ENCODE measurements around the gene BICRAL. TPM values are rescaled to one million over a fixed set of nuclear protein-coding genes. Genes with fewer than 3 reads are reported as not detected.

The BICRAL gene
- total RNA-seq, 1 experiment from 2014 or later: 9.7 TPM

DNA sequence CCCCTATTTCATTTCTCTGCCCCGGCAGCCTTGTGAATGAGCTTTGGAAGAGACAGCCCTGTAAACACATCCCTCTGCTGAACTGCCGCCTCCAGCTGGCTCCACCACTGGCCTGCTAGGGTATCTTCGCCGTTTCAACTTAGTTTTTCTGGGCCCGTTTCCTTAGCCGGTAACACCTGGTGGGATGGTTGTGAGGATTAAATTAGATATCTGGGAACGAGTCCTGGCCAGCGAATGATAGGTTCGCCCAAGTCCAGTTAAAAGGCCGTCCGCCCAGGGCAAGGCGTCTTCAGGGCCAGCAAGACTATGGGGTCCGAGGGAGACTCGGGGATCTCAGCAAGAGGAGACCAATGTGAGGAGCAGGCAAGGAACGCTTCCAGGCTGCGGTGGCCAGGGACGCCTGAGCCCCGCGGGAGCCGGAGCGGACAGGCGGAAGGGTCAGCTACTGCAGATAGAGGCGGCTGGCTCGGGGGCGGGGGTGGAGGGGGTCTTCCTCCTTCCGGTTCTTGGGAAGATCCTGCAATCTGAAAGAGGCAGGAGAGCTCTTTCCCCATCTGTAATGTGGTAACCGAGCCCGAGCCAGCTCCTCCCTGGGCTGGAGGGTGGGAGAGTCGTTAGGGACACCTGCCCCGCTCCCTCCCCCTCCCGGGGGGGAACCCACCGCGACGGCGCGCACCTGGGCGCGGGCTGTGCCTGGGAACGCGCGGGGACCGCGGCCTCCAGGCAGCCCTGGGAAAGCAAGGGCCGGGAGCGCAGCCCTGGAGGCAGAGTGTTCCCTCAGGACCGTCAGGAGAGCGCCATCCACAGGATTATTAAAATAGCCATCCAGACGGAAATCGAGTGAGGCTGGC, 129.5 kb downstream of the BICRAL start (continued):
- peak; percentile 20; the same call in 1 of the 2 replicates for TF ChIP-seq ETV6 (CRISPR knock-in tag; IDR thresholded peaks at IDR 0.05)
- TF ChIP-seq CREM (CRISPR knock-in tag; IDR thresholded peaks at IDR 0.05): no peak
- no peak for TF ChIP-seq SMAD3 (CRISPR knock-in tag; IDR thresholded peaks at IDR 0.05; ENCODE audit: borderline replicate concordance)
- TF ChIP-seq ZNF138 (CRISPR knock-in tag; conservative IDR thresholded peaks at IDR 0.05): peak; percentile 79; the same call in 1 of the 2 replicates
- TF ChIP-seq, protein P1, sequence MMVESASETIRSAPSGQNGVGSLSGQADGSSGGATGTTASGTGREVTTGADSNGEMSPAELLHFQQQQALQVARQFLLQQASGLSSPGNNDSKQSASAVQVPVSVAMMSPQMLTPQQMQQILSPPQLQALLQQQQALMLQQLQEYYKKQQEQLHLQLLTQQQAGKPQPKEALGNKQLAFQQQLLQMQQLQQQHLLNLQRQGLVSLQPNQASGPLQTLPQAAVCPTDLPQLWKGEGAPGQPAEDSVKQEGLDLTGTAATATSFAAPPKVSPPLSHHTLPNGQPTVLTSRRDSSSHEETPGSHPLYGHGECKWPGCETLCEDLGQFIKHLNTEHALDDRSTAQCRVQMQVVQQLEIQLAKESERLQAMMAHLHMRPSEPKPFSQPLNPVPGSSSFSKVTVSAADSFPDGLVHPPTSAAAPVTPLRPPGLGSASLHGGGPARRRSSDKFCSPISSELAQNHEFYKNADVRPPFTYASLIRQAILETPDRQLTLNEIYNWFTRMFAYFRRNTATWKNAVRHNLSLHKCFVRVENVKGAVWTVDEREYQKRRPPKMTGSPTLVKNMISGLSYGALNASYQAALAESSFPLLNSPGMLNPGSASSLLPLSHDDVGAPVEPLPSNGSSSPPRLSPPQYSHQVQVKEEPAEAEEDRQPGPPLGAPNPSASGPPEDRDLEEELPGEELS (CRISPR knock-in tag; IDR thresholded peaks at IDR 0.05): no peak; the same call in 1 of the 2 replicates
- no peak for TF ChIP-seq FOXJ3 (CRISPR knock-in tag; IDR thresholded peaks at IDR 0.05; ENCODE audit: borderline replicate concordance)
- no peak for TF ChIP-seq EMX1 (CRISPR knock-in tag; IDR thresholded peaks at IDR 0.05)
- TF ChIP-seq, protein P2, sequence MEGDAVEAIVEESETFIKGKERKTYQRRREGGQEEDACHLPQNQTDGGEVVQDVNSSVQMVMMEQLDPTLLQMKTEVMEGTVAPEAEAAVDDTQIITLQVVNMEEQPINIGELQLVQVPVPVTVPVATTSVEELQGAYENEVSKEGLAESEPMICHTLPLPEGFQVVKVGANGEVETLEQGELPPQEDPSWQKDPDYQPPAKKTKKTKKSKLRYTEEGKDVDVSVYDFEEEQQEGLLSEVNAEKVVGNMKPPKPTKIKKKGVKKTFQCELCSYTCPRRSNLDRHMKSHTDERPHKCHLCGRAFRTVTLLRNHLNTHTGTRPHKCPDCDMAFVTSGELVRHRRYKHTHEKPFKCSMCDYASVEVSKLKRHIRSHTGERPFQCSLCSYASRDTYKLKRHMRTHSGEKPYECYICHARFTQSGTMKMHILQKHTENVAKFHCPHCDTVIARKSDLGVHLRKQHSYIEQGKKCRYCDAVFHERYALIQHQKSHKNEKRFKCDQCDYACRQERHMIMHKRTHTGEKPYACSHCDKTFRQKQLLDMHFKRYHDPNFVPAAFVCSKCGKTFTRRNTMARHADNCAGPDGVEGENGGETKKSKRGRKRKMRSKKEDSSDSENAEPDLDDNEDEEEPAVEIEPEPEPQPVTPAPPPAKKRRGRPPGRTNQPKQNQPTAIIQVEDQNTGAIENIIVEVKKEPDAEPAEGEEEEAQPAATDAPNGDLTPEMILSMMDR (IDR thresholded peaks at IDR 0.05): no peak
- TF ChIP-seq, protein P3, sequence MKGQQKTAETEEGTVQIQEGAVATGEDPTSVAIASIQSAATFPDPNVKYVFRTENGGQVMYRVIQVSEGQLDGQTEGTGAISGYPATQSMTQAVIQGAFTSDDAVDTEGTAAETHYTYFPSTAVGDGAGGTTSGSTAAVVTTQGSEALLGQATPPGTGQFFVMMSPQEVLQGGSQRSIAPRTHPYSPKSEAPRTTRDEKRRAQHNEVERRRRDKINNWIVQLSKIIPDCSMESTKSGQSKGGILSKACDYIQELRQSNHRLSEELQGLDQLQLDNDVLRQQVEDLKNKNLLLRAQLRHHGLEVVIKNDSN (CRISPR knock-in tag; IDR thresholded peaks at IDR 0.05): no peak
- TF ChIP-seq, protein P4, sequence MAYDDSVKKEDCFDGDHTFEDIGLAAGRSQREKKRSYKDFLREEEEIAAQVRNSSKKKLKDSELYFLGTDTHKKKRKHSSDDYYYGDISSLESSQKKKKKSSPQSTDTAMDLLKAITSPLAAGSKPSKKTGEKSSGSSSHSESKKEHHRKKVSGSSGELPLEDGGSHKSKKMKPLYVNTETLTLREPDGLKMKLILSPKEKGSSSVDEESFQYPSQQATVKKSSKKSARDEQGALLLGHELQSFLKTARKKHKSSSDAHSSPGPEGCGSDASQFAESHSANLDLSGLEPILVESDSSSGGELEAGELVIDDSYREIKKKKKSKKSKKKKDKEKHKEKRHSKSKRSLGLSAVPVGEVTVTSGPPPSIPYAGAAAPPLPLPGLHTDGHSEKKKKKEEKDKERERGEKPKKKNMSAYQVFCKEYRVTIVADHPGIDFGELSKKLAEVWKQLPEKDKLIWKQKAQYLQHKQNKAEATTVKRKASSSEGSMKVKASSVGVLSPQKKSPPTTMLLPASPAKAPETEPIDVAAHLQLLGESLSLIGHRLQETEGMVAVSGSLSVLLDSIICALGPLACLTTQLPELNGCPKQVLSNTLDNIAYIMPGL (CRISPR knock-in tag; IDR thresholded peaks at IDR 0.05): peak; percentile 94
- TF ChIP-seq, protein P5, sequence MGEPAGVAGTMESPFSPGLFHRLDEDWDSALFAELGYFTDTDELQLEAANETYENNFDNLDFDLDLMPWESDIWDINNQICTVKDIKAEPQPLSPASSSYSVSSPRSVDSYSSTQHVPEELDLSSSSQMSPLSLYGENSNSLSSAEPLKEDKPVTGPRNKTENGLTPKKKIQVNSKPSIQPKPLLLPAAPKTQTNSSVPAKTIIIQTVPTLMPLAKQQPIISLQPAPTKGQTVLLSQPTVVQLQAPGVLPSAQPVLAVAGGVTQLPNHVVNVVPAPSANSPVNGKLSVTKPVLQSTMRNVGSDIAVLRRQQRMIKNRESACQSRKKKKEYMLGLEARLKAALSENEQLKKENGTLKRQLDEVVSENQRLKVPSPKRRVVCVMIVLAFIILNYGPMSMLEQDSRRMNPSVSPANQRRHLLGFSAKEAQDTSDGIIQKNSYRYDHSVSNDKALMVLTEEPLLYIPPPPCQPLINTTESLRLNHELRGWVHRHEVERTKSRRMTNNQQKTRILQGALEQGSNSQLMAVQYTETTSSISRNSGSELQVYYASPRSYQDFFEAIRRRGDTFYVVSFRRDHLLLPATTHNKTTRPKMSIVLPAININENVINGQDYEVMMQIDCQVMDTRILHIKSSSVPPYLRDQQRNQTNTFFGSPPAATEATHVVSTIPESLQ (CRISPR knock-in tag; IDR thresholded peaks at IDR 0.05): no peak
- TF ChIP-seq, protein P6, sequence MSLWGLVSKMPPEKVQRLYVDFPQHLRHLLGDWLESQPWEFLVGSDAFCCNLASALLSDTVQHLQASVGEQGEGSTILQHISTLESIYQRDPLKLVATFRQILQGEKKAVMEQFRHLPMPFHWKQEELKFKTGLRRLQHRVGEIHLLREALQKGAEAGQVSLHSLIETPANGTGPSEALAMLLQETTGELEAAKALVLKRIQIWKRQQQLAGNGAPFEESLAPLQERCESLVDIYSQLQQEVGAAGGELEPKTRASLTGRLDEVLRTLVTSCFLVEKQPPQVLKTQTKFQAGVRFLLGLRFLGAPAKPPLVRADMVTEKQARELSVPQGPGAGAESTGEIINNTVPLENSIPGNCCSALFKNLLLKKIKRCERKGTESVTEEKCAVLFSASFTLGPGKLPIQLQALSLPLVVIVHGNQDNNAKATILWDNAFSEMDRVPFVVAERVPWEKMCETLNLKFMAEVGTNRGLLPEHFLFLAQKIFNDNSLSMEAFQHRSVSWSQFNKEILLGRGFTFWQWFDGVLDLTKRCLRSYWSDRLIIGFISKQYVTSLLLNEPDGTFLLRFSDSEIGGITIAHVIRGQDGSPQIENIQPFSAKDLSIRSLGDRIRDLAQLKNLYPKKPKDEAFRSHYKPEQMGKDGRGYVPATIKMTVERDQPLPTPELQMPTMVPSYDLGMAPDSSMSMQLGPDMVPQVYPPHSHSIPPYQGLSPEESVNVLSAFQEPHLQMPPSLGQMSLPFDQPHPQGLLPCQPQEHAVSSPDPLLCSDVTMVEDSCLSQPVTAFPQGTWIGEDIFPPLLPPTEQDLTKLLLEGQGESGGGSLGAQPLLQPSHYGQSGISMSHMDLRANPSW (CRISPR knock-in tag; conservative IDR thresholded peaks at IDR 0.05; ENCODE audit: low read depth): no peak
- TF ChIP-seq, protein P7, sequence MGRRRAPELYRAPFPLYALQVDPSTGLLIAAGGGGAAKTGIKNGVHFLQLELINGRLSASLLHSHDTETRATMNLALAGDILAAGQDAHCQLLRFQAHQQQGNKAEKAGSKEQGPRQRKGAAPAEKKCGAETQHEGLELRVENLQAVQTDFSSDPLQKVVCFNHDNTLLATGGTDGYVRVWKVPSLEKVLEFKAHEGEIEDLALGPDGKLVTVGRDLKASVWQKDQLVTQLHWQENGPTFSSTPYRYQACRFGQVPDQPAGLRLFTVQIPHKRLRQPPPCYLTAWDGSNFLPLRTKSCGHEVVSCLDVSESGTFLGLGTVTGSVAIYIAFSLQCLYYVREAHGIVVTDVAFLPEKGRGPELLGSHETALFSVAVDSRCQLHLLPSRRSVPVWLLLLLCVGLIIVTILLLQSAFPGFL (CRISPR knock-in tag; IDR thresholded peaks at IDR 0.05; ENCODE audit: borderline replicate concordance): no peak
- no peak for TF ChIP-seq ELF4 (CRISPR knock-in tag; IDR thresholded peaks at IDR 0.05; ENCODE audit: low read depth)
- 0 out of 2 replicates have a peak, but pooled peaks have one; percentile 71 for TF ChIP-seq KAT7 (CRISPR knock-in tag; IDR thresholded peaks at IDR 0.05; ENCODE audit: borderline replicate concordance)
- TF ChIP-seq, protein P8, sequence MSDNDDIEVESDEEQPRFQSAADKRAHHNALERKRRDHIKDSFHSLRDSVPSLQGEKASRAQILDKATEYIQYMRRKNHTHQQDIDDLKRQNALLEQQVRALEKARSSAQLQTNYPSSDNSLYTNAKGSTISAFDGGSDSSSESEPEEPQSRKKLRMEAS (CRISPR knock-in tag; IDR thresholded peaks at IDR 0.05): peak; percentile 61; the same call in 1 of the 2 replicates
- TF ChIP-seq, protein P9, sequence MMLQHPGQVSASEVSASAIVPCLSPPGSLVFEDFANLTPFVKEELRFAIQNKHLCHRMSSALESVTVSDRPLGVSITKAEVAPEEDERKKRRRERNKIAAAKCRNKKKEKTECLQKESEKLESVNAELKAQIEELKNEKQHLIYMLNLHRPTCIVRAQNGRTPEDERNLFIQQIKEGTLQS (CRISPR knock-in tag; conservative IDR thresholded peaks at IDR 0.05): no peak
- TF ChIP-seq GTF2I (CRISPR knock-in tag; conservative IDR thresholded peaks at IDR 0.05): no peak
- TF ChIP-seq, protein P10, sequence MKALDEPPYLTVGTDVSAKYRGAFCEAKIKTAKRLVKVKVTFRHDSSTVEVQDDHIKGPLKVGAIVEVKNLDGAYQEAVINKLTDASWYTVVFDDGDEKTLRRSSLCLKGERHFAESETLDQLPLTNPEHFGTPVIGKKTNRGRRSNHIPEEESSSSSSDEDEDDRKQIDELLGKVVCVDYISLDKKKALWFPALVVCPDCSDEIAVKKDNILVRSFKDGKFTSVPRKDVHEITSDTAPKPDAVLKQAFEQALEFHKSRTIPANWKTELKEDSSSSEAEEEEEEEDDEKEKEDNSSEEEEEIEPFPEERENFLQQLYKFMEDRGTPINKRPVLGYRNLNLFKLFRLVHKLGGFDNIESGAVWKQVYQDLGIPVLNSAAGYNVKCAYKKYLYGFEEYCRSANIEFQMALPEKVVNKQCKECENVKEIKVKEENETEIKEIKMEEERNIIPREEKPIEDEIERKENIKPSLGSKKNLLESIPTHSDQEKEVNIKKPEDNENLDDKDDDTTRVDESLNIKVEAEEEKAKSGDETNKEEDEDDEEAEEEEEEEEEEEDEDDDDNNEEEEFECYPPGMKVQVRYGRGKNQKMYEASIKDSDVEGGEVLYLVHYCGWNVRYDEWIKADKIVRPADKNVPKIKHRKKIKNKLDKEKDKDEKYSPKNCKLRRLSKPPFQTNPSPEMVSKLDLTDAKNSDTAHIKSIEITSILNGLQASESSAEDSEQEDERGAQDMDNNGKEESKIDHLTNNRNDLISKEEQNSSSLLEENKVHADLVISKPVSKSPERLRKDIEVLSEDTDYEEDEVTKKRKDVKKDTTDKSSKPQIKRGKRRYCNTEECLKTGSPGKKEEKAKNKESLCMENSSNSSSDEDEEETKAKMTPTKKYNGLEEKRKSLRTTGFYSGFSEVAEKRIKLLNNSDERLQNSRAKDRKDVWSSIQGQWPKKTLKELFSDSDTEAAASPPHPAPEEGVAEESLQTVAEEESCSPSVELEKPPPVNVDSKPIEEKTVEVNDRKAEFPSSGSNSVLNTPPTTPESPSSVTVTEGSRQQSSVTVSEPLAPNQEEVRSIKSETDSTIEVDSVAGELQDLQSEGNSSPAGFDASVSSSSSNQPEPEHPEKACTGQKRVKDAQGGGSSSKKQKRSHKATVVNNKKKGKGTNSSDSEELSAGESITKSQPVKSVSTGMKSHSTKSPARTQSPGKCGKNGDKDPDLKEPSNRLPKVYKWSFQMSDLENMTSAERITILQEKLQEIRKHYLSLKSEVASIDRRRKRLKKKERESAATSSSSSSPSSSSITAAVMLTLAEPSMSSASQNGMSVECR (CRISPR knock-in tag; IDR thresholded peaks at IDR 0.05; ENCODE audit: borderline replicate concordance): no peak

All from WTC11 (cell line).